ENCODE data around the gene GLRX5. TPM values are rescaled to one million over a fixed set of nuclear protein-coding genes. Genes with fewer than 3 reads are reported as not detected.

GLRX5 gene
- total RNA-seq, 1 donor from 2014 or later = 27.8 TPM

- ATAC-seq = no peak
Measured at GRCh38 chr14:95518045-95518751, 16.7 kb upstream of the GLRX5 start.

GRCh38 chr14:95519699-95520098 lies 15.2 kb upstream of the GLRX5 start:
- ATAC-seq = no peak

GRCh38 chr14:95520346-95520745 lies 14.5 kb upstream of the GLRX5 start:
- no peak for ATAC-seq

- ATAC-seq = no peak
Measured at GRCh38 chr14:95521001-95521400, 13.8 kb upstream of the GLRX5 start.

- no peak for ATAC-seq
Measured at GRCh38 chr14:95522116-95522515, 12.7 kb upstream of the GLRX5 start.

GRCh38 chr14:95522556-95522955 lies 12.3 kb upstream of the GLRX5 start:
- no peak for ATAC-seq

GRCh38 chr14:95523051-95523814 lies 11.6 kb upstream of the GLRX5 start:
- ATAC-seq = no peak

- ATAC-seq = peak; percentile 42
Measured at GRCh38 chr14:95523815-95524448, 10.9 kb upstream of the GLRX5 start.

GRCh38 chr14:95524706-95525512 lies 9.9 kb upstream of the GLRX5 start:
- peak; percentile 14 for ATAC-seq

GRCh38 chr14:95525999-95526398 lies 8.9 kb upstream of the GLRX5 start:
- no peak for ATAC-seq

GRCh38 chr14:95526483-95527386 lies 8.1 kb upstream of the GLRX5 start:
- no peak for ATAC-seq

GRCh38 chr14:95527387-95528002 lies 7.4 kb upstream of the GLRX5 start:
- no peak for ATAC-seq

GRCh38 chr14:95529216-95529615 lies 5.6 kb upstream of the GLRX5 start:
- no peak for ATAC-seq

- ATAC-seq = peak; percentile 30
Measured at GRCh38 chr14:95530473-95531276, 4.2 kb upstream of the GLRX5 start.

GRCh38 chr14:95531473-95531872 lies 3.4 kb upstream of the GLRX5 start:
- no peak for ATAC-seq

- no peak for ATAC-seq
Measured at GRCh38 chr14:95531969-95532368, 2.9 kb upstream of the GLRX5 start.

GRCh38 chr14:95533391-95533821 lies 1.4 kb upstream of the GLRX5 start:
- ATAC-seq = no peak

GRCh38 chr14:95533822-95534221 lies 1.0 kb upstream of the GLRX5 start:
- ATAC-seq = no peak

GRCh38 chr14:95535226-95536021 lies 574 bp downstream of the GLRX5 start:
- no peak for ATAC-seq

Measured in esophagus mucosa (tissue), 1 donor.